Lung (tissue), 12 donors: ENCODE results near the gene WDR19. TPM values are rescaled to one million over a fixed set of nuclear protein-coding genes. Genes with fewer than 3 reads are reported as not detected.

Source experiments
- ATAC-seq: fragments of 200-7000 bp; cut with Tn5 transposase; one replicate; pipeline ENCODE4 v1.9.1; 2020; ENCODE audit warnings: moderate number of reproducible peaks; ENCODE audit not compliant: insufficient read depth, low FRiP score
- DNase-seq, 3 donors: peaks; one replicate each; pipeline ENCODE4 v3.0.0-alpha.2; 2013 to 2017
- H3K27ac ChIP-seq, 2 donors: one replicate each; pipeline ENCODE4 v1.5.1; 2013; ENCODE audit warnings: mild to moderate bottlenecking in 2 of 2, moderate library complexity in 2 of 2, control low read depth in 1 of 2, inconsistent platforms in 1 of 2, low read depth in 1 of 2, low read length in 1 of 2
- H3K27me3 ChIP-seq, 3 donors: one replicate each; pipeline ENCODE4 v1.5.1; 2013; ENCODE audit warnings: low read length in 2 of 3; ENCODE audit not compliant: control insufficient read depth in 3 of 3, insufficient read depth in 3 of 3
- H3K36me3 ChIP-seq, 4 donors: one replicate each; pipeline ENCODE4 v1.5.1; 2013; ENCODE audit warnings: low read length in 4 of 4, mild to moderate bottlenecking in 1 of 4, moderate library complexity in 1 of 4; ENCODE audit not compliant: control insufficient read depth in 4 of 4, insufficient read depth in 4 of 4
- H3K4me1 ChIP-seq, 5 donors: one replicate each; pipeline ENCODE4 v1.5.1; 2013; ENCODE audit warnings: low read length in 5 of 5, mild to moderate bottlenecking in 2 of 5, moderate library complexity in 1 of 5; ENCODE audit not compliant: control insufficient read depth in 5 of 5, insufficient read depth in 5 of 5
- H3K4me3 ChIP-seq: one replicate; pipeline ENCODE4 v1.5.1; 2013; ENCODE audit warnings: mild to moderate bottlenecking, control low read depth, moderate library complexity
- H3K9ac ChIP-seq, 2 donors: one replicate each; pipeline ENCODE4 v1.5.1; 2013; ENCODE audit warnings: low read length in 2 of 2, control low read depth in 1 of 2; ENCODE audit not compliant: insufficient read depth in 1 of 2
- H3K9me3 ChIP-seq, 4 donors: one replicate each; pipeline ENCODE4 v1.5.1; 2013; ENCODE audit warnings: low read length in 3 of 4, mild to moderate bottlenecking in 1 of 4, moderate library complexity in 1 of 4; ENCODE audit not compliant: control insufficient read depth in 4 of 4, insufficient read depth in 3 of 4
- WGBS, 2 donors: extraction: QIAGEN DNeasy Blood & Tissue Kit; methylation state at CpG; one replicate each; pipeline ENCODE4 v1.1.7; 2013; 5-methylcytosine and 5-hydroxymethylcytosine counted together
- polyA plus RNA-seq, 2 donors: library from polyadenylated mRNA; stranded (reverse); fragments of 200-250 nt; gene quantifications; one replicate each; pipeline ENCODE4 v1.2.1, GENCODE V29; 2013
- total RNA-seq, 2 donors: library from RNA; depleted of rRNA in 1 of 2; stranded (reverse); fragments of >200 nt in 1 of 2; gene quantifications; one replicate each; pipeline ENCODE4 v1.2.1, GENCODE V29; 2014 to 2021
- TF ChIP-seq, protein P1 (sequence below): IDR thresholded peaks from 2 replicates; pipeline ENCODE4 v1.5.1; 2012; ENCODE audit warnings: mild to moderate bottlenecking; ENCODE audit errors: control extremely low read depth, extremely low read depth
- donor health status: control.
- donor health status: control.
- donor health status: Bipolar disorder and iron deficiency.
- donor health status: healthy.
- donor health status: DM: yes; HTN: yes; CAD: no.

WDR19 gene
- total and polyA plus RNA-seq, 4 donors, result 14.4 to 75.4 (median 40.5) TPM

DNA sequence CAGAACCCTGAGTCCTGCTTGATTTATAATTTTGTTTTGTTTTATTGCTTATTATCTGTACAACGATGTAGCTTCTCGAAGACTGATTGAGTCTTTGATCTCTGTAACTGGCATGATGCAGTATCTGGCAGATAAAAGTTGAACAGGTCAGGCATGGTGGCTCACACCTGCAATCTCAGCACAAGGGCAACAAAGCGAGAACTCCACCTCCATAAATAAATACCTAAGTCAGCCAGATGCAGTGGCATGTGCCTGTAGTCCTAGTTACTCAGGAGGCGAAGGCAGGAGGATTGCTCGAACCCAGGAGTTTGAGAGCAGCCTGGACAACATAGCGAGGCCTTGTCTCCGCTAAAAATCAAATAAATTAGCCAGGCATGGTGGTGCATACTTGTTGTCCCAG is 15.7 kb upstream of the WDR19 start:
- TF ChIP-seq, protein P1, sequence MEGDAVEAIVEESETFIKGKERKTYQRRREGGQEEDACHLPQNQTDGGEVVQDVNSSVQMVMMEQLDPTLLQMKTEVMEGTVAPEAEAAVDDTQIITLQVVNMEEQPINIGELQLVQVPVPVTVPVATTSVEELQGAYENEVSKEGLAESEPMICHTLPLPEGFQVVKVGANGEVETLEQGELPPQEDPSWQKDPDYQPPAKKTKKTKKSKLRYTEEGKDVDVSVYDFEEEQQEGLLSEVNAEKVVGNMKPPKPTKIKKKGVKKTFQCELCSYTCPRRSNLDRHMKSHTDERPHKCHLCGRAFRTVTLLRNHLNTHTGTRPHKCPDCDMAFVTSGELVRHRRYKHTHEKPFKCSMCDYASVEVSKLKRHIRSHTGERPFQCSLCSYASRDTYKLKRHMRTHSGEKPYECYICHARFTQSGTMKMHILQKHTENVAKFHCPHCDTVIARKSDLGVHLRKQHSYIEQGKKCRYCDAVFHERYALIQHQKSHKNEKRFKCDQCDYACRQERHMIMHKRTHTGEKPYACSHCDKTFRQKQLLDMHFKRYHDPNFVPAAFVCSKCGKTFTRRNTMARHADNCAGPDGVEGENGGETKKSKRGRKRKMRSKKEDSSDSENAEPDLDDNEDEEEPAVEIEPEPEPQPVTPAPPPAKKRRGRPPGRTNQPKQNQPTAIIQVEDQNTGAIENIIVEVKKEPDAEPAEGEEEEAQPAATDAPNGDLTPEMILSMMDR, result no peak

DNA sequence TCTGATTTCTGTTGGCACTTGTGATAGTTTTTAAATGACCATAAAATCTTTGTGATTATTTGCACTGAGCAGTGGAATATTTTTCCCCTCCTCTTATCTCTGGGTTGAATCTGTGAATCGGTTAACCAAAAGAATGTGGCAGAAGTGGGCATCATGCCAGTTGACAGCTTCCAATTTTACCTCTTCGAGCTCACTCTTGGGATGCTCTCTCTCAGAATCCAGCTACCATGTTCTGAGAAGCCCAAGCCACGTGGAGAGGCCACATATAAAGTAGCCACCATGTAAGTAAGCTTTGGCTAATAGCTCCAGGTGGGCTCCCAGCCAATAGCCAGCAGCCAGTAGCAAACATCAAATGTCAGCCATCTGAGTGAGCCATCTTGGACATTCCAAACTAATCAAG is 12.9 kb upstream of the WDR19 start:
- 45 to 61% methylated on average over 3 of the region's 3 CpGs for WGBS, 2 donors
- no peaks in the 10 kb centered on the region for H3K4me1 ChIP-seq

More for the DNA sequence above, 15.7 kb upstream of the WDR19 start:
- peaks cover 0 to 7% (median 0%) of the 10 kb centered on the region in 4 donors for H3K9me3 ChIP-seq
- H3K4me3 ChIP-seq, result no peak overlapping the region
- H3K4me1 ChIP-seq, result no peaks in the 10 kb centered on the region
- WGBS, 2 donors, result 93 to 94% methylated on average over 7 of the region's 7 CpGs
- no peak overlapping the region for H3K9ac ChIP-seq
- H3K27ac ChIP-seq, result no peak overlapping the region
- ATAC-seq, result no peak
- DNase-seq, result no peak
- no peaks in the 10 kb centered on the region for H3K27me3 ChIP-seq
- no peaks in the 10 kb centered on the region for H3K36me3 ChIP-seq

DNA sequence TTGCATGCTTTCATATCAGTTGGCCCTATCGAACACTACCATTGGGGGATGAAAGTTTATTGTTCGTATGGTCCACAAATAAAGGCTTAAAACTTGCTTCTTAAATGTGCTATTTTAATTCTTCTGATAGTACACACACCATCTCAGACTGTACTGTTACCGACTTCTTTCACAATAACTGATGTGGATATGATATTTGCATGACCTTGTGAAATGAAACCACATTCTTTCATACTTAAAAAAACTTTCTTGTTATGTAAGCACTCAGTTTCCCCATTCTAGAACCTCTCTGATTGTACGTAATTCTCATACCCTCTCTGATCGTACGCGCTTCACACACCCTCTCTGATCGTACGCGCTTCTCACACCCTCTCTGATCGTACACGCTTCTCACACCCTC is 12.0 kb upstream of the WDR19 start:
- DNase-seq, result no peak
- H3K27me3 ChIP-seq, result no peaks in the 10 kb centered on the region
- WGBS, 2 donors, result 76 to 88% methylated on average over 12 of the region's 12 CpGs

More for the DNA sequence above, 12.9 kb upstream of the WDR19 start:
- H3K4me3 ChIP-seq, result no peak overlapping the region
- no peaks in the 10 kb centered on the region for H3K36me3 ChIP-seq
- ATAC-seq (no peak), DNase-seq (no peak)
- H3K9ac ChIP-seq, result no peak overlapping the region
- TF ChIP-seq, protein P1, result no peak
- H3K27me3 ChIP-seq, result no peaks in the 10 kb centered on the region
- no peak overlapping the region for H3K27ac ChIP-seq
- peaks cover 0 to 7% (median 0%) of the 10 kb centered on the region in 4 donors for H3K9me3 ChIP-seq

More for the DNA sequence above, 12.0 kb upstream of the WDR19 start:
- no peaks in the 10 kb centered on the region for H3K36me3 ChIP-seq
- H3K9me3 ChIP-seq, result peaks cover 0 to 7% (median 0%) of the 10 kb centered on the region in 4 donors
- H3K27ac ChIP-seq, result no peak overlapping the region
- TF ChIP-seq, protein P1, result no peak
- no peaks in the 10 kb centered on the region for H3K4me1 ChIP-seq
- H3K9ac ChIP-seq, result no peak overlapping the region
- ATAC-seq, result no peak
- H3K4me3 ChIP-seq, result no peak overlapping the region
